Dermis blood vessel endothelial cell (primary cell): ENCODE data around the gene FHOD1. TPM values are rescaled to one million over a fixed set of nuclear protein-coding genes. Genes with fewer than 3 reads are reported as not detected.
A peak's percentile ranks its signal among the peaks of the same experiment; 100 is the strongest.

Source experiments
- DNase-seq: peaks from one replicate; pipeline ENCODE4 v3.0.0; 2010
- total RNA-seq: library from RNA; depleted of rRNA; stranded (reverse); fragments of >200 nt; gene quantifications from 2 replicates; pipeline ENCODE4 v1.2.3, GENCODE V29; 2014

Gene FHOD1
- total RNA-seq, 1 donor from 2014 or later = 25.5 TPM

DNA sequence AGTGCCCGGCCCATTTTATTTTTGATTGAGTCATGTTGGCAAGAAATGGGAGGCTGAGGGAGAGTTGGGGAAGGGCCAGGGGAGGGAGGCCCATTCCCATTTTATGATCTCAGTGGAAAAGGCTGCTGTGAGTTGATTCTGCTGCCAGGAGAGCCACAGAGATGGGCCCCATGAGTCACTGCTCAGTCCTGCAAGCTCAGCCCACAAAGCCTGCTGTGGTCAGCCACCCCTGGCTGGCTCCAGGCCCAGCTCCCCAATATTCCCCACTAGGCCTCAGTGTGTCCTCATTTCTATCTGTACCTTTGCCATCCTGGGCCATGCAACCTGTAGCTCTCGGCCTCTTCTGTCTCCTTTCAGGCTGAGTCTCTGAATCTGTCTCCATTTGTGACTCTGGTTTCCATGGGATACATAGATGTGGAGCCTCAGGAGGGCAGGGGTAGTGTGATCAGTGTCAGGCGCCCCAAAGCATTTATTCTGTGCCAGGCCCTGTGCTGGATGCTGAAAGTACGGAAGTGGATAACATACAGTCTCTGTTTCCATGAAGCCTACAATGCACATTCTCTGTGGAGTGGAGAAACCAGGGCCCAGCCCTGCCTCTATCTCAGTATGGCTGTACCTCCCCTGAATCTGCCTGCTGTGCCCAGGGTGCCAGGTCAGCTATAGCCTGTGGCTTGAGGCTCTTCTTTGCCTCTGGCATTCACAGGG, 30.2 kb upstream of the FHOD1 start:
- peak; percentile 87 for DNase-seq

- DNase-seq = no peak
Observed at GRCh38 chr16:67275321-67275720, 28.0 kb upstream of the FHOD1 start.

DNA sequence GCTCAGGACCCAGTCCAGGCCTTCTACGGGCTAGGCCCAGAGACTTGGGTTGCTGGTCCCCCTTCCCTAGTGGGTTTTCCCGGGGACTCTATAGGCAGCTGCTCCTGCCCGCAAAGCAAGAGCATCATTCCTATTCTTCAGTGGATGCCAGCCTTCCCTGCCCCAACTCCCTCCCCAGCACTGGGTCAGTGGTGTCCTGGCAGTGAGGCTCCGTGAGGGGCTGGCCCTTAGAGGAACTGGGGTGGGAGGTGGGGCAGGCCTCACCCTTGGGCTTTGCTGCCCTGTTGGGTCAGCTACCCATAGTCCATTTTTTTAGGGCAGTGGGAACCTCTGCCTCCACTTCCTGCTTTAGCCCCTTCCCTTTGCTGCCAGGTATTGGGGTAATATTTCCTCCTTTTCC, 24.2 kb upstream of the FHOD1 start:
- no peak for DNase-seq

- DNase-seq = no peak
Observed at GRCh38 chr16:67270931-67271338, 23.7 kb upstream of the FHOD1 start.

DNA sequence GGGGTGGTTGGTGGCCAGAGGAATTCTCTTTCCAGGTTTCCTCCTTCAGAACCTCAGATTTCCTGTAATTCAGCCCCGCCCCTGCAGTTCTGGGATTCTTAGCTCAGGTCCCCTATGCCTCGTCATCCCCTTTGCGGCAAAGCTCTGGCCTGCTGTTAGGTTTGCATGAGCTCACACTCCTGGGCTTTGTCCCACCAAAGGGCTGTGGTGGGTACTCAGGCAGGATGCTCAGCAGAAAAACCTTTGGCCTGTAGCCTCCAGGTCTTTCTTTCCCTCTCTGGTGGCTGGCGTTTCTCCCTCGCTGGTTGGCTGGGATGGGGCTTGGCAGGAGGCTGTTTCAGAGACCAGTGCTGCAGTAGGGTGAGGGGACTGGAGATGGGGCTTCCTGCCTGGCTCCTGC, 22.5 kb upstream of the FHOD1 start:
- DNase-seq = peak; percentile 80

- DNase-seq = peak; percentile 94
Observed at GRCh38 chr16:67268136-67268579, 20.9 kb upstream of the FHOD1 start.

DNA sequence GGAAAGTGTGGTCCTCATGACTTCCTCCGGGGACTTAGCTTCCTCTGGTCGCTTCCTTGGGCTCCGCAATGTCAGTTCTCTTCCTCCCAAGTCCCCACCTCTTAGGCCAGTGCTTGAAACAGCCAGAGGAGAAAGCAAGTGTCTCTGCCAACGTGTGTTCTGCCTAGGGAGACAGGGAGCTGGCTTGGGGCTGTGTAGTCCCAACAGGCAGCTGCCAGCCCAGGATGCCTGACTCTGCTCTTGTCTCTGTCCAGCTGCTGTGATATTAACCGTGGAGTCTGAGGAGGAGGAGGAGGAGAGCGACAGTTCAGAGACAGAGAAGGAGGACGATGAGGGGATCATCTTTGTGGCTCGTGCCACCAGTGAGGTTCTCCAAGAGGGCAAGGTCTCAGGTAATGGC, 18.6 kb upstream of the FHOD1 start:
- DNase-seq = no peak

GRCh38 chr16:67264866-67265265, 17.6 kb upstream of the FHOD1 start:
- no peak for DNase-seq

DNA sequence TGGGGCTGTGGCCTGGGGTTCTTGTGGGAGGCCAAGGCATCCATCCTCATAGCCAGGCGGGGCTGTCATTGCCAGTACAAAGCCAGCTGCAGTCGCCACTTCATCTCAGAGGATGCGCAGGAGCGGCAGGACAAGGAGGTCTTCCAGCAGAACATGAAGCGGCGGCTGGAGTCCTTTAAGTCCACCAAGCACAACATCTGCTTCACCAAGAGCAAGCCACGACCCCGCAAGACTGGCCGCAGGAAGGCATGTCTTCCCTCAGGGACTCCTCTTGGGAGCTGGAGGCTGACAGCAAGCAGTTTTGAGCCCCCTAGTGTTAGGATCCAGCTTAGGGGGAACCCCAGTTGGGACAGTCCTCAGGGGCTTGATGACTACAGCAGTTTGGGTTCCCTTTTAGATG, 17.0 kb upstream of the FHOD1 start:
- no peak for DNase-seq

- DNase-seq = no peak
Observed at GRCh38 chr16:67263201-67263600, 15.9 kb upstream of the FHOD1 start.

DNA sequence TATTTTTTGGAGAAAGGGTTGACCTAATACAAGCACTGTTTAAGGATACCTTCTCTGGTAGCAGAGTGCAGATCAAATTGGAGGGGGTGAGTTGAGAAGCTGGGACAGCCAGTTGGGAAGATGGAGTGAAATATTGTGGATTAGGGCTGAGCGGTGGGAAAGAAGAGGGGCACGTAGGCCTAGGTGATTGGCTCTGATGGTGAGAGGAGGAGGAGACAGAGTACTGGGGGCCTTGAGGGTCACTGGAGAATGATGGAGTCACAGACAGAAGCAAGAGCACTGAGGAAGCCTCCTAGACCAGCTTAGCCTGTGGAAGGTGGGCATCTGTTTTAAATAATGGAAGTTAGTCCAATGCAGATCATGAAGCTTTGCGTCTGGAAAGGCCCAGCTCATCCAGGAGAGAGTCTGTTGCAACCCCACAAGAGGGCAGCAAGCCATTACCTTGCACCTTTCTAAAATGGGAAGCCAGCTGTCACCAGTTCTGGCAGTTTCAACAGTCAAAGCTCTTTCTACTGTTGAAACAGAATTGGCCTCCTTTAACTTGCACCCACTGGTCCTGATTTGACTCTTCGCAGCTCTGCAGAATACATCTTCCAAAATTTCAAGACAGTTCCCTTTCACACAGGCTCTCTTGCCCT, 13.3 kb upstream of the FHOD1 start:
- DNase-seq = peak; percentile 70

DNA sequence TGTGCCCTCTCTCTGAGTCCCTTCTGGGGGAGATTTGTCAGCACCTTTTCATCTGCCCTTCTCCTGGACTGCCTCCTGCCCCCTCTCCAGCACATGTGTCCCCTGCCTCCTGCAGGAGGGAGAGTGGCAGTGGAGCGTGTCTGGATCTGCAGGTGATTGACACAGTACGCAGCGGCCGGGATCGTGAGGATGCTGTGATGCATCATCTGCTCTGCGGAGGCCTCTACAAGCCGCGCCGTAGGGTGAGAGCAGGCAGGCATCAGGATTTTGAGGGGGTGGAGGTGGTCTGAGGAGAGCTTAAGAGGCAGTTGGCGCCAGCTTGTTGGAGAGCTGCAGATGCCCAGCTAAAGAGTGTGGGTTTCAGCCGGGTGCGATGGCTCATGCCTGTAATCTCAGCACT, 12.4 kb upstream of the FHOD1 start:
- DNase-seq = no peak

- peak; percentile 96 for DNase-seq
Observed at GRCh38 chr16:67258161-67258835, 11.0 kb upstream of the FHOD1 start.

- no peak for DNase-seq
Observed at GRCh38 chr16:67257486-67258160, 10.3 kb upstream of the FHOD1 start.

DNA sequence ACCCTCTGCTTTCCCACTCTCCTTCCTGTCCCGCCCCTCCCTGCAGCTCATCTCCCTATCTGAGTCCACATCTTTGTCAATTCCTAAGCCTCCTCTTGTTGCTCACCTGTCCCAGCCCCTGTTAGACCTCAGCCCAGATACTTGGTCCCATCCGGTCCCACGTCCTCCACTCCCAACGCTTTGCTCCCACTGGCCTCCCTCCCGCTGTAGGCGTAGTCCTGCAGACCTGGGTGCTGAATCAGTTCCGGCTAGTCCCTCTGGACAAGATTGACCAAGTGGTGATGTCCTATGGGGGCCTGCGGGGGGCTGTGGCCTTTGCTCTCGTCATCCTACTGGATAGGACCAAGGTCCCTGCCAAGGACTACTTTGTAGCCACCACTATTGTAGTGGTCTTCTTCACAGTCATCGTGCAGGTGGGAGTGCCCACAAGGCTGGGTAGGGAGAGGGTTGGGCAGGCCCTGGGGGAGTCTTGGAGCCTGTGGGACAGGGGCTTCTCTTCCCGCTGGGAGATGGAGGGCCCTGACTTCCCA, 9.5 kb upstream of the FHOD1 start:
- no peak for DNase-seq

DNA sequence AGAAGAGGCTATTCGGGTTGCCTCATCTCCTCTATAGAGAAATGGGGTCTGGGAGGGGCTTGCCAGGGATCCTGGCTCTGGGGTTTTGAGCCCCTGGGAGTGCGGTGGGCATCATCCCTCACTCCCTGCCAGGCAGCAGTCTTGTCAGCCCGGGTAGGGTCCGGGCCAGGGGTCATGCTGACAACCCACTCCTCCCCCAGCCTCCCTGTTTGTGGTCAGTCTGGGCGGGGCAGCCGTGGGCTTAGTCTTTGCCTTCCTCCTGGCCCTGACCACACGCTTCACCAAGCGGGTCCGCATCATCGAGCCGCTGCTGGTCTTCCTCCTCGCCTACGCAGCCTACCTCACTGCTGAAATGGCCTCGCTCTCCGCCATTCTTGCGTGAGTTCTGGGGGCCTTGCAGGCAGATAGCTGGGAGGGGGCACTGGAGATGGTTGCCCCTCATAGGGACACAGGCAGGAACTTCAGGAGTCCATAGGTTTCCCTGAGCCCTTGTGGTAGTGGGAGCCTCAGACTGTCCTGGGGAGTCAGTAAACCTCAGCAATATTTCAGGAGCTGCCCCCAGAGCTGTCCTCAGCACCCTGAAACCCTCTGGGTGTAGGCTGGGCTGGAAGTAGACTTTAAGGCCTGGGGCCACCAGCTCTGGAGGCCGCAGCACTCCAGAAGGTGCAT, 8.4 kb upstream of the FHOD1 start:
- no peak for DNase-seq

DNA sequence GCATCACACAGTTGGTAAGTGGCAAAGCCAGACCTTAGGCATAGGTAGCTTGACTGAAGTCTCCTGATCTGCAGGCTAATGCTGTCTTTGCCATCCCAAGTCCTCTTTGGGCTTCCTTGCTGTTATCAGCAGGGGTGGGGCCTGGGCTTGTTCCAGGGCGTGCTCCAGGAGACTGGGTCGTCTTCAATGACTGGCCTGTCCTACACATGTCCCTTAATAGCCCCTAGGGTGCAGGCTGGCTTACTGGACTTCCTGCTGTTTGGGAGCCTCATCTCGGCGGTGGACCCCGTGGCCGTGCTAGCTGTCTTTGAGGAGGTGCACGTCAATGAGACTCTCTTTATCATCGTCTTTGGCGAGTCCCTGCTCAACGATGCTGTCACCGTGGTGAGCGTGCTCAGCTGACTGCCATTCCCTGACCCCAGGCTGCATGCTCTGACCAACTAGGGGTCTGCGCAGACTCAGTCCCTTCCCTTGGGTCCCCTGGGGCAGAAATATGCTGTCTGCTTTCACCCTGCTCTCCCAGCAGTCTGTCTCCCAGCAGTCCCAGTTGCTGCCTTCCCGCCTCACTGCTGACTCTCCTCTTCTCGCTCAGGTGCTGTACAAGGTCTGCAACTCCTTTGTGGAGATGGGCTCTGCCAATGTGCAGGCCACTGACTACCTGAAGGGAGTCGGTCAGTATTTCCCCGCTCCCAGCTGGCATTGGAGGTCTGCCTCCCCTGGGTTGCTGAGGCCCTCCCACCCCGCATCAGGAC, 7.7 kb upstream of the FHOD1 start:
- no peak for DNase-seq

DNA sequence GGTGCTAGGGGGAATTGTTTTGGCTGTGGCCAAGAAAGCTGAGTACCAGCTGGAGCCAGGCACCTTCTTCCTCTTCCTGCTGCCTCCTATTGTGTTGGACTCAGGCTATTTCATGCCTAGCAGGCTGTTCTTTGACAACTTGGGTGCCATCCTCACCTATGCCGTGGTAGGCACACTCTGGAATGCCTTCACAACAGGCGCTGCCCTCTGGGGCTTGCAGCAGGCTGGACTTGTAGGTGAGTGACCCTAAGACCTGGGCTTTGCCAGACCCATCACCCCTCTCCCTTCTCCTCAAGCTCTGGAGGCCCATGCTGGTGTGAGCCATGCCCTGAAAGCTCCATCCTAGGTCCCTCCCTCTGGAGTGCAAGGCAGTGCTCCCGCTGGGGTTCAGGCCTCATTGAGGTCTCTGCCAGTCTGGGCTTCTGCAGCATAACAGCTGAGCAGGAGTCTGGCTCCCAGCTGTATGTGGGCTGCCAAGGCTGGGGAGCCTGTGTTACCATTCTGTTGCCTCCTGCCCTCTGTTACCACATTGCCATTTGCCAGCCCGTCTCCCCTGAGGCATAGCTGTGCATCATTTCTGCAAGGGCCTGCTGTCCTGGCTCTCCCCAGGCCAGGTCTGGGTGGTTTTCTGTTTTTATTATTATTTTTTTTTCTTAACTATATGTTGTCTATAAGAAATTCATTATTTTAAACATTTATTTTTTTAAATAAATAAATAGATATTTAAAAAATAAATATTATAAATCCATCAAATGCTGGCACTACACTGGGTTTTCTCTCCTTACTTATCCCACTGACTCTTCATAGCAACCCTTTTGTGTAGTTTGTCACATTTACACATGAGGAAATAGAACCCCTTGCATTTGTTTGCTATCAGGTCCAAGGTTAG, 5.6 kb upstream of the FHOD1 start:
- no peak for DNase-seq

GRCh38 chr16:67250045-67250327, 2.7 kb upstream of the FHOD1 start:
- DNase-seq = no peak

DNA sequence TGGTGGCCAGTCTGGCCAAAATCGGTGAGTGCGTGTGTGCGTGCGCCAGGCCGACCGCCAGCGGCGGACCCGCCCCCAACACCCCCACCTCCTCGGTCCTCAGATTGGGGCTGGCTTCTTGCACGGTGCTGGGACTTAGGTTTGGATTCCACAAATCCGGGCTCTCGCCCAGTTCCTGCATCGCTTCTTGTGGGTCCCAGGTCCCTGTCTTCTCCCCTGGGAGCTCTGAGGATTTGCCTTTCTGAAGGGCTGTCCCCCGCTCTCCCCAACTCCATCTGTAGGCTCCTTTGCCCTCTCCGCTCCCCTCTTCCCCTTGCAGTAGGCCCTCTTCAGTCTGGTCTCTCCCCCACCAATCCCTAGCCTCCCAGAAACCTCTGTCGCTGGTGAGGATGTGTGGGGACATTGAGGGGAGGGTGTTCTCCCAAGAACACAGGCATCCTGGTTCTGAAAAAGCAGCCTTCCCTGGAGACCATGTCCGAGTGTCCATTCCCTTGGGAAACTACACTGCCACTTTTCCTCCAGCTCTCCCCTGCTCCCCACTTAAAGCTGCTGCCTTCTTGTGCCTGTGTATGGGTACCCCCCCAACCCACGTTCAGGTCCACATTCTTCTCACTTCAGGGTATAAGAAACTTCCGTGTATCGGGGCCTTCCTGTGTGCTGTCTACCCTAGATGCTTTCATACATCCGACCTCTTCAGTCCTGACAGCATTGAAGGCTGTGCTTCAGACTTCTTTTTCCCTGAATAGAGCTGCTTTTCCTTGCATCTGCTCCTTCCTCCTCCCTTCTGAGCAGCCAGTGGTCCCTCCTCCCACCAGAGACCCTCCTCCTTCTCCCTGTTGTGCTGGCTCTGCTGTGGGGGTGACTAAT, 2.1 kb upstream of the FHOD1 start:
- no peak for DNase-seq
